DMS79 (cell line): ENCODE data around the gene ARL15.
"Not testable (repeated sequence)": the region's sequence is repeated elsewhere in the genome, so short reads cannot be mapped to it uniquely, and the experiment has no call there.

Experiments used
- DNase-seq: peaks from one replicate; lab custom pipeline; 2025; lab: John Stamatoyannopoulos, UW

ARL15 gene

GRCh38 chr5:54310433-54311175, at the start of gene ARL15:
TSS of gene ARL15 (minus strand) at chr5:54310573.
- peak; percentile 66 for DNase-seq

- DNase-seq: no peak
Measured at GRCh38 chr5:54360089-54360488, 49.7 kb upstream of the ARL15 start.

DNA sequence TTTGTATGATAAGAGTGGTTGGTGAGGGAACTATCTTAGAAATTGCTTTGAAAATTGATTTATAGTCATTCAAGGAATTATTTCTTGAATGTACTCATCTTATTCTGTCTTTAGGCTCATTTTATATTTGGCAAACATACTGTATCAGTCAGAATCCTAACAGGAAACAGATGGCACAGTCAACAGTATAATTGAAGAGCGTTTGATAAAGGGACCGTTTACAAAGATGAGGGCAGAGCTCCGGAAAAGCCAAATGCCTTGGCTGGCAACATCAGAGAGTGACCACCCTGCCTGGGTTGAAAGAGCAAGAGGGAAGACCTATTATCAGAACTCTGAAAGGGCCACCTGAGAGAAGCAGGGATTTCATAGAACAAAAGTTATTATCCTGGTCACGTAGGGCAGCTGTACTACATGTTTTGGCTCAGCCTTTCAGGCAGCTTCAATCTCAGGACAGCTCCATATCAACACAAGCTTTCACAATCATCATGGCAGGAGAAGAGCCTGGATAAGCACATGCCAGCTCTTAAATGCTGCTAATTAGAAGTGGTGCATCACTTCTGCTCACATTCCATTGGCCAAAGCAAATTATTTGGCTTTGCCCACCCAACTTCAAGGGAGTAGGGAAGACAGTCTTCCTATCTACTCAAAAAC, 47.2 kb upstream of the ARL15 start:
- DNase-seq: no peak

DNA sequence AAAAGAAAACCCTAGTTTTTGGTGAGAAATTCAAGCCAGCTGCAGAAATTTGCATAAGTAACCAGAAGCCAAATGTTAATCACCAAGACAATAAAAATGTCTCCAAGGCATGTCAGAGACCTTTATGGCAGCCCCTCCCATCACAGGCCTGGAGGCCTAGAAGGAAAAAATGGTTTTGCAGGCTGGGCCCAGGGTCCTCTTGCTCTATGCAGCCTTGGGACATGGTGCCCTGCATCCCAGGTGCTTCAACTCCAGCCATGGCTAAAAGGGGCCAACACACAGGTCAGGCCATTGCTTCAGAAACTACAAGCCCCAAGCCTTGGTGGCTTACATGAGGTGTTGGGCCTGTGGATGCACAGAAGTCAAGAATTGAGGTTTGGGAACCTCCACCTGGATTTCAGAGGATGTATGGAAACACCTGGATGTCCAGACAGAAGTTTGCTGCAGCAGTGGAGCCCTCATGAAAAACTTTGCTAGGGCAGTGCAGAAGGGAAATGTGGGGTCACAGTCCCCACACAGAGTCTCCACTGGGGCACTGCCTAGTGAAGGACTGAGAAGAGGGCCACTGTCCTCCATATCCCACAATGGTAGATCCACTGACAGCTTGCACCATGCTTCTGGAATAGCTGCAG, 43.7 kb upstream of the ARL15 start:
- not testable (repeated sequence) for DNase-seq

DNA sequence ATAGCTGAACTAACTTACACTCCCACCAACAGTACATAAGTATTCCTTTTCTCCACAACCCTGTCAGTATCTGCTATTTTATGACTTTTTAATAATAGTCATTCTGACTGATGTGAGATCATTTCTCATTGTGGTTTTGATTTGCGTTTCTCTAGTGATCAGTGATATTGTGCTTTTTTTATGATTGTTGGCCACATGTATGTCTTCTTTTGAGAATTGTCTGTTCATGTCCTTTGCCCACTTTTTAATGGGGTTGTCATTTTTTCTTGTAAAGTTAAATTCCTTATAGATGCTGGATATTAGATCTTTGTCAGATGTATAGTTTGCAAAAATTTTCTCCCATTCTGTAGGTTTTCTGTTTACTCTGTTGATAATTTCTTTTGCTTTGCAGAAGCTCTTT, 42.2 kb upstream of the ARL15 start:
- DNase-seq: not testable (repeated sequence)

DNA sequence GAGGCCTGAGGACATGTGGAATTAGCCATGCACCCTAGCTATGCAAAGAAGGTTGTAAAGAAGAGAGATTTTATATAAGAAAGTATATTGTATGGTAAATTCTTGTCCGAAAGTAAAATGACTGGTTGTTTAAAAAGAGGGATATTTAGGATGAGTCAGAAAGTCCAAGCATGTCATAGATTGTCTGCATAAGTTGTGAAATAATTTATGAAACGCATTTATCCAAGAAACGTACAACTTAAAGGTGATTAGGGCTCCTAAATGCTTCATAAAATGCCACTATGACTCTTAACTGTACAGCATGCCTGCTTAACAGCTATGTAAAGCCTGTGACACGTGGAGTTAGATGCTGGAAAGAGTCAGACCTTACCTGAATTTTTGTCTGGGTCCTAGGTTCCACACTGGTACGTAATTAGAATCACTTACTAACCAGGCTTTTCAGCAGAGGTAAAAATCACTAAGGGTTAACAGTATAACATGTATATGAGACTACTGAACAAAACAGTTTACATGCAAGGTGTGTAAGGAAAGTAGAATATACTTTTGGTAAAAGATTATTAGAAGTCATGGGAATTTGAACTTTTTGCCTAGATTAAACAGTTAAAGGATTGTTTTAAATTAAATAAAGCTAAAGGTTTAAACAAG, 37.0 kb upstream of the ARL15 start:
- DNase-seq: no peak

DNA sequence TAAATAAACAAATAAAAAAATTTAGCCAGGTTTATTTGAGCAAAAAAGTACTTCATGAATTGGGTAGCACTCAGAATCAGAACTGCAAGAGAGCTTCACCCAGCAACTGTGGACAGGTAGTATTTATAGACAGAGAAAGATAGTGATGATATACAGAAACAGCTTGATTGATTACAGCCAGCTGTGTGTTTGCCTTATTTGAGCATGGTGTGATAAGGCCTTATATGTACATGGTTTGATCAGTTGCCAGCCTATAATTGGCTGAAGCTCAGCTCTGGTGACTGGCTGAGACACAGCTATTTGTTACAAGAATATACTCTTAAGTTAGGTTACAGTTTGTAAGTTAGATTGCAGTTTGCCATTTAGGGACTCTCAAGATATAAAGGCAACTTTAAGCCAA, 34.3 kb upstream of the ARL15 start:
- DNase-seq: no peak

DNA sequence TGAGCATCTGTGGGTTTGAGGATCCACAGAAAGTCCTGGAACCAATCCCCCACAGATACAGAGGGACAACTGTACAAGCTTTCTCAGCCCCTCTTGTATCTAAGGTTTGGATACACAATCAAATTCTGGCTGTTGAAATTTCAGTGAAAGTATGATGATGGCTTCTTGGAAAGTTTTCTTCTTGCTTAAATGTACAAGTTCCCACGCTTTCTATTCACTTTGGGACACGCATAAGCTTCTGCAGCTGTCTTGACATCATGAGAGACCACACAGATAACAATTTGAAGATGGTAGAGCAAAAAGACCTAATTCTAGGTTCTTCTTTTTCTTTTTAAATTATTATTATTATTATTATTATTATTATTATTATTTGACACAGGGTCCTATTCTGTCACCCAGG, 31.6 kb upstream of the ARL15 start:
- DNase-seq: no peak

DNA sequence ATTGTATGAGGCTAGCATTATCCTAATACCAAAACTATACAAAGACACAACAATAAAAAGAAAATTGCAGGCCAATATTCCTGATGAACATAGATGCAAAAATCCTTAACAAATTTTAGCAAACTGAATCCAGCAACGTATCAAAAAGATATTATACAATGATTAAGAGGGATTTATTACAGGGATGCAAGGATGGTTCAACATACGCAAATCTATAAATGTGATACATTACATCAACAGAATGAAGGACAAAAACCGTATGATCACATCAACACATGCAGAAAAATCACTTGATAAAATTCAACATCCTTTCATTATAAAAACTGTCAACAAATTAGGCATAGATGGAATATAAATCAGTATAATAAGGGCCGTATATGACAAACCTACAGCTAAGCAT, 27.1 kb upstream of the ARL15 start:
- DNase-seq: no peak

DNA sequence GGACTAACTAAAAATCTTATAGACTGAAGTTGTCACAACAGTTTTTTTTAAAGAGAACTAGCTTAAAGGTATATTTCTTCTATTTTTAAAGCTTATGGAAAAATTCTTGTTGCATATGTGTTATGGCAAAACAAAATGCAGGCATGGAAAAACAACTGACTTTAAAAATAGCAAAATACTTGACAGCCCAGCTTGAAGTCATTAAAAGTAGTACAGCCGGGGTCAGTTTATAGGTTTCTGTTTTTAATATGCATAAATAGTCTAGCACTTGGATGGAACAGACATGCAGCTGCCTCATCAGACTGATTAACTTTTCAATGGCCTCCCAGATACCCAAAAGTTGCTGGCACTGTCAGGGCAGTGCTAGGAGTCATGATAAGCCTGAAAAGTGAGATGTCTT, 22.3 kb upstream of the ARL15 start:
- no peak for DNase-seq

DNA sequence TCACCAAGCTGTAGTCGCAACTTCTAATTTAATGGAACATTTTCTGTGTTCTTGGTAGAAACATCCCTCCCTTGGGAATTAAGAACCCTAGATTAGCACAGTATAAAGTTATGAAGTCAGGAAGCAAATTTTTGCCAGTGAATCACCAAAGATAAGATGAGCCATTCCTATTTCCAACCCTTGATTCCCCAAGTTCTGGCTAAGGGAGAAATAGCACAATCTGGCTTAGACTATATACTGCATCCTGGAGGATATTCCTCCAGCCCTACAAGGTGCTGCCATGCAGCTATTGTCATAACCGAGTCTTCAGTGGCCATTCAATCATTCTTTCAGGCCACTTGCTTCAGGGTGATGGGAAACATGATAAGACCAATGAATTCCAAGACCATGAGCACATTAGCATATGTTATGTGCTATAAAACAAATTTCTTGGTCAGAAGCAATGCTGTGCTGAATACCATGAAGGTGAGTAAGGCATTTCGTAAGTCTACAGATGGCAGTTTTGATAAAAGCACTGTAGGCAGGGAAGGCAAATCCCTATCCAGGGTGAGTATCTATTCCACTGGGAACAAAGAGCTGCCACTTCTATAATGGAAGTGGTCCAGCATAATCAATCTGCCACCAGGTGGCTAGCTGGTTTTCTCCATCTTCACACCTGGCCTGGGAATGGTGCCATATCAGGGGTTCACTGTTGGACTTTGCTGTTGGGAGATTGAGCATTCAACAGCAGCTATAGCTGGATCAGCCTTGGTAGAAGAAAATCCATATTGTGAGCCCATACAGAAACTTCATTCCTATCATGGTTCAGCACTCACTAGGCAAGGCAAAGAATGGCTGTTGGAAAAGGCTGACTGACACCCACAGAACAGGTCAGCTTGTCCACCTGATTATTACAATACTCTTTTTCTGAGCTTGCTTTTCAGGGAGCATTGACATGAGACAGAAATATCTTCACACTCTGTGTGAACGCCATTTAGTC, 19.6 kb upstream of the ARL15 start:
- no peak for DNase-seq

GRCh38 chr5:54326662-54327270, 16.4 kb upstream of the ARL15 start:
- DNase-seq: no peak

GRCh38 chr5:54325610-54326311, 15.4 kb upstream of the ARL15 start:
- no peak for DNase-seq

DNA sequence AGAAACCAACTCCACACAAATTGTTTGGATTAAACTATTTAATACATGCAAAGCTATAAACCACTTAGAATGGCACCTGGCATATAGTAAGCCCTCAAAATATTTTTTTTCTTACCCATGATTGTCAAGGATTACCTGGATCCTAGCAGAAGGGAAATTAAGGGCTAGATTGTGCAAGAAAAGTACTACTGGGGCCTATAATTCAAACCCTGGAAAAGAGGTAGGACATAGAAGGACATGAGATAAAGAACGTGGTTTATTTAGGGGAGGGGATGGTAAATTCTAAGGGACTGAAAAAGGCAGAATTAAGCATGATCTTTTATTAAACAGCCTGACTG, 14.9 kb upstream of the ARL15 start:
- DNase-seq: no peak

GRCh38 chr5:54324651-54325271, 14.4 kb upstream of the ARL15 start:
- no peak for DNase-seq

DNA sequence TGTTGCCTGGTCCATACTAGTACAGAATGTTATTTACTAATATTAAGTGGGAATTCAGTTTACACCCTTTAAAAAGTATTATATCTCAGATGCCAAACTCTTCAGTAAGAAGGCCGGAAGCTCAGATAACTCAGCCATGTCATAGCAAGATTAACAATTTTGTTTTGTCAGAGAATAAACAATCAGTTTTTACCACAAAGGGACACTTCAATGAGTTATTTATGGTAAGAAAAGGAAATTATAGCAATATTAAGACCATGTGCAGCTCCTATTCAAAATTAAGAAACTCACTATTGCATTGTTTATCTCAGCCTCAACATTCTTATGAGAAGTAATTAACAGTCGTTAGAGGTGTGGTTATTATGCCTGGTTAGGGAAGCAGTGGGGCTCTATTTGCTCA, 13.1 kb upstream of the ARL15 start:
- DNase-seq: no peak

DNA sequence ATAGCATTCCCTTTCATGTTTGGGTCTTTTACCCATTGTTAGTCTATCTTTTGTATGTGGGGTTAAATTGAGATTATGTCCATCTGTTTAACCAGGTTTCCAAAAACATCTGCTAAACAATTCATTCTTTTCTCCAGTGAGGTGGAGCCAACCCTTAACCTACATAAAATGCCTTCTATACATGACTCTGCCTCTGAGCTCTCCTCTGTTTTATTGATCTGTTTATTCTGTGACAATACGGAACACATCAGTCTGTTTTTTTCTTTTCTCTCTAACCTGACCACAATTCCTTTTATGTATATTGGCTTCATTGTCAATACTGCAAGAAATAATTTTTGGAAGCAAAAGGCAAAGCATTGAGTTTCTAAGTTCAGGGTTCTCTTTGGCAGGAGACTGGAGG, 9.9 kb upstream of the ARL15 start:
- no peak for DNase-seq

DNA sequence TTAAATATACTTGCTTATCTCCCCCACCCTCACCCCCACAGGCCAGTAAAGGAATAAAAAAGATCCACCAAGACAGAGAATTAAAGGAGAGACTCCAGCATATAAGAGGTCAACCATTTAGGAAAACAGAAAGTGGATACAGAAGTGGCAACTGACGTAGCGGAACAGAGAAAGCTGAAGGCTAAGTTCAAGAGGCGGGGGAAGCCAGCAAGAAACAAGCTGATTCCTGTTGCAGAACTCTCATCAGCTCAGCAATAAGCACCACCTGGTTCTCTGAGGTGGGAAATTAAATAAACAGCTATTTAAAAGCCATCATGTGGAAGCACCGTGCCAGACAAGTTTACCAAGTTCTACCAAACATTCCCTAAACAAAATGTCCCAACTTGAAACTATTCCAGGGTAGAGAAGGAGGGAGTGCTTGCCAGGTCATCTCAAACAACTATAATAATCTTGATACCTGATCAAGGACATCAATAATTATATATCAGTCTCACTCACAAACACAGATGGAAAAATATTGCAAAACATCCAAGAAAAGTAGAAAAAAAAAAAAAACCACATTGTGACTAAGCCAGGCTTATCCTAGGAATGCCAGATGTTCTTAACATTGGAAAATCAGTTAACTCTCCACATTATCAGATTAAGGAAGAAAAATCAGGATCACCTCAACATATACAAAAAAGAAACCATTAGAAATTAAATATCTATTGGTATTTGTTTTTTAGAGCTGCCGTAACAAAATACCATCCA, 7.3 kb upstream of the ARL15 start:
- DNase-seq: no peak

GRCh38 chr5:54315736-54316528, 5.6 kb upstream of the ARL15 start:
- no peak for DNase-seq
